Measurements from ENCODE around the gene CEP89. TPM values are rescaled to one million over a fixed set of nuclear protein-coding genes. Genes with fewer than 3 reads are reported as not detected.
"Not testable (repeated sequence)": the region's sequence is repeated elsewhere in the genome, so short reads cannot be mapped to it uniquely, and the experiment has no call there.

CEP89 gene
- 10 to 100 TPM in 1 of 6 donors, 1 to 10 TPM in 5; 5.7 to 11.0 (median 6.8) TPM for total RNA-seq
- 1 to 10 TPM; 6.7 to 8.2 TPM for polyA plus RNA-seq

GRCh38 chr19:32971715-32972540 lies at the start of gene CEP89, which contains the start of gene FAAP24:
CEP89 (minus strand) TSS chr19:32971958; CDS start chr19:32971874, 84 bp downstream.
FAAP24 (plus strand) TSS chr19:32972242; CDS start chr19:32973197, 955 bp downstream.
- no peaks in the 10 kb centered on the region for H3K36me3 ChIP-seq
- intact Hi-C loops (cut with DNase I): loop anchor here in 1 of 3 donors (10.0 kb wide), 1 partner anchor 133 kb away; no protein-coding TSS in a partner anchor
- peak; percentile 95 to 100 (median 98) for DNase-seq
- H3K4me1 ChIP-seq: peaks cover 0 to 12% (median 0%) of the 10 kb centered on the region in 3 donors
- WGBS, 2 donors: 0 to 1% methylated on average over 57 of the region's 57 CpGs
- peak within 1 kb of the TSS in 1 of 4 donors; percentile 40 for H3K27ac ChIP-seq
- ATAC-seq: peak; percentile 98 to 99 (median 98)
- no peaks in the 10 kb centered on the region for H3K9me3 ChIP-seq
- TF ChIP-seq, protein P1, sequence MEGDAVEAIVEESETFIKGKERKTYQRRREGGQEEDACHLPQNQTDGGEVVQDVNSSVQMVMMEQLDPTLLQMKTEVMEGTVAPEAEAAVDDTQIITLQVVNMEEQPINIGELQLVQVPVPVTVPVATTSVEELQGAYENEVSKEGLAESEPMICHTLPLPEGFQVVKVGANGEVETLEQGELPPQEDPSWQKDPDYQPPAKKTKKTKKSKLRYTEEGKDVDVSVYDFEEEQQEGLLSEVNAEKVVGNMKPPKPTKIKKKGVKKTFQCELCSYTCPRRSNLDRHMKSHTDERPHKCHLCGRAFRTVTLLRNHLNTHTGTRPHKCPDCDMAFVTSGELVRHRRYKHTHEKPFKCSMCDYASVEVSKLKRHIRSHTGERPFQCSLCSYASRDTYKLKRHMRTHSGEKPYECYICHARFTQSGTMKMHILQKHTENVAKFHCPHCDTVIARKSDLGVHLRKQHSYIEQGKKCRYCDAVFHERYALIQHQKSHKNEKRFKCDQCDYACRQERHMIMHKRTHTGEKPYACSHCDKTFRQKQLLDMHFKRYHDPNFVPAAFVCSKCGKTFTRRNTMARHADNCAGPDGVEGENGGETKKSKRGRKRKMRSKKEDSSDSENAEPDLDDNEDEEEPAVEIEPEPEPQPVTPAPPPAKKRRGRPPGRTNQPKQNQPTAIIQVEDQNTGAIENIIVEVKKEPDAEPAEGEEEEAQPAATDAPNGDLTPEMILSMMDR (IDR thresholded peaks at IDR 0.05): no peak
- no peaks in the 10 kb centered on the region for H3K27me3 ChIP-seq
- peak; percentile 95 for FAIRE-seq
- peak within 1 kb of the TSS; percentile 54 to 78 (median 64) for H3K4me3 ChIP-seq

DNA sequence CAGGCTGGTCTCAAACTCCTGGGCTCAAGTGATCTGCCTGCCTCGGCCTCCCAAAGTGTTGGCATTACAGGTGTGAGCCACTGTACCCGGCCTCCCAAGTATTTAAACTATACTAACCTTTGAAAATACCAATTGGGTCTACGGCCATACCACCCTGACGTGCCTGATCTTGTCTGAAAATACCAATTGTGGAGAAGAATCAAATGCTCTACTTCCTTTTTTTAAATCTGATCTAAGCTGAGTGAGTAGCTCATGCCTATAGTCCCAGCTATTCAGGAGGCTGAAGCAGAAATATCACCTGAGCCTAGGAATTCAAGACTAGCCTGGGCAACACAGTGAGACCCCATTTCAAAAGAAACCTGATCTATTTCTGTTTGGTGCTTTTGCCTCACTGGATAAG lies 39.1 kb upstream of the CEP89 start:
- H3K36me3 ChIP-seq; DNase-seq; H3K4me1 ChIP-seq; FAIRE-seq; ATAC-seq; intact Hi-C loops (cut with DNase I); H3K9me3 ChIP-seq; H3K4me3 ChIP-seq; H3K27me3 ChIP-seq; H3K27ac ChIP-seq: not testable (repeated sequence)
- WGBS, 2 donors: 93 to 97% methylated on average over 4 of the region's 4 CpGs

GRCh38 chr19:33008738-33009137 lies 37.0 kb upstream of the CEP89 start:
- FAIRE-seq: no peak
- H3K36me3 ChIP-seq: no peaks in the 10 kb centered on the region

DNA sequence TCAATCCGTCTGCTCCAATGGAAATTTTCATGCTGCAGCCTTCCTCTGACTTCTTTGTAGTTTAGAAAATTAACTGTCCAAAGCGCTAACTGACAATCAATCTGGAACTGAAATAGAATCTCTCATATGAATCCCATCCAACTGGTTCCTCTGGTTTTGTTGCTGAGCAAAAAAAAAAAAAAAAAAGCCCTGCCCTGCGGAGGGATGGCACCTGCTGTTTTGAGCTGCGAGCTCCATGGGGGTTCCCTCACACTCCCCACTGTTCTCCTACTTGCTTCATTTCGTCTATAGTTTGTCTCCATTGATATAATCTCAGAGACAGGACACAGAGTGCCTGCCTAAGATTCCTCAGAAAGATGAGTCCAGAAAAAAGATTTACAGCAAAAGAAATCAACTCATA lies 33.7 kb upstream of the CEP89 start:
- intact Hi-C loops (cut with DNase I): no loop called here
- peak in 3 of 4 donors; percentile 31 to 58 (median 50) for ATAC-seq
- Histone ChIP-seq H3K36me3 (peaks cover 0 to 11% (median 0%) of the 10 kb centered on the region in 3 donors), H3K27me3 (no peaks in the 10 kb centered on the region), H3K4me1 (peaks cover 0 to 4% (median 3%) of the 10 kb centered on the region in 3 donors), H3K9me3 (no peaks in the 10 kb centered on the region), H3K27ac (peak overlapping the region in 1 of 4 donors; percentile 13), H3K4me3 (no peak overlapping the region)
- 24 to 42% methylated on average over 5 of the region's 5 CpGs for WGBS, 2 donors
- no peak for FAIRE-seq
- no peak for DNase-seq
- TF ChIP-seq, protein P1 (IDR thresholded peaks at IDR 0.05): no peak

More at GRCh38 chr19:33008738-33009137, 37.0 kb upstream of the CEP89 start:
- WGBS, 2 donors: 95 to 98% methylated on average over 4 of the region's 4 CpGs
- TF ChIP-seq, protein P1 (IDR thresholded peaks at IDR 0.05): no peak
- DNase-seq (no peak), ATAC-seq (no peak)
- intact Hi-C loops (cut with DNase I): no loop called here
- no peak overlapping the region for H3K4me3 ChIP-seq
- H3K9me3 ChIP-seq: no peaks in the 10 kb centered on the region
- H3K27ac ChIP-seq: no peak overlapping the region
- H3K4me1 ChIP-seq: peaks cover 0 to 4% (median 0%) of the 10 kb centered on the region in 3 donors
- H3K27me3 ChIP-seq: no peaks in the 10 kb centered on the region

DNA sequence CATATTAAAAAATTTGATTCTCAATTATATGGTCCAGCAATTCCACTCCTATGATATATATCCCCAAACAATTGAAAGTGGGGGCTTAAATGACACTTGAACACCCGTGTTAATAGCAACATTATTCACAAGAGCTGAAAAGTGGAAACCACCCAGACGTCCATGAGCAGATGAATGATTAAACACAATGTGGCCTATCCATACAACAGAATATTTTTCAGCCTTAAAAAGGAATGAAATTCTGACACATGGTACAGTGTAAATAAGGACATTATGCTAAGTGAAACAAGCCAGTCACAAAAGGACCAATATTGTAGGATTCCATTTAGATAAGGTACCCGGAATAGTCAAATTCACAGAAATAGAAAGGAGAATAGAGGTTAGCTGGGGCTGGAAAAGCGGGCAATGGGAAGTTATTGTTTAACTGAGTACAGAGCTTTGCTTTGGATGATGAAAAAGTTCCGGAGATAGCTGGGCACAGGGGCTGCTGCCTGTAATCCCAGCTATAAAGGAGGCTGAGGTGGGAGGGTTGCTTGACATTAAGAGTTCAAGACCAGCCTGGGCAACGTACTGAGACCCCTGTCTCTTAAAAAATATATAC lies 31.8 kb upstream of the CEP89 start:
- Histone ChIP-seq H3K36me3 (peaks cover 0 to 11% (median 0%) of the 10 kb centered on the region in 3 donors), H3K27ac (peak overlapping the region in 2 of 4 donors; percentile 41 to 50)
- H3K27me3 ChIP-seq; DNase-seq; H3K4me1 ChIP-seq; FAIRE-seq; H3K9me3 ChIP-seq; intact Hi-C loops (cut with DNase I); H3K4me3 ChIP-seq: not testable (repeated sequence)
- WGBS, 2 donors: 57 to 67% methylated on average over 6 of the region's 6 CpGs
- ATAC-seq: peak; percentile 32 to 64 (median 52)

DNA sequence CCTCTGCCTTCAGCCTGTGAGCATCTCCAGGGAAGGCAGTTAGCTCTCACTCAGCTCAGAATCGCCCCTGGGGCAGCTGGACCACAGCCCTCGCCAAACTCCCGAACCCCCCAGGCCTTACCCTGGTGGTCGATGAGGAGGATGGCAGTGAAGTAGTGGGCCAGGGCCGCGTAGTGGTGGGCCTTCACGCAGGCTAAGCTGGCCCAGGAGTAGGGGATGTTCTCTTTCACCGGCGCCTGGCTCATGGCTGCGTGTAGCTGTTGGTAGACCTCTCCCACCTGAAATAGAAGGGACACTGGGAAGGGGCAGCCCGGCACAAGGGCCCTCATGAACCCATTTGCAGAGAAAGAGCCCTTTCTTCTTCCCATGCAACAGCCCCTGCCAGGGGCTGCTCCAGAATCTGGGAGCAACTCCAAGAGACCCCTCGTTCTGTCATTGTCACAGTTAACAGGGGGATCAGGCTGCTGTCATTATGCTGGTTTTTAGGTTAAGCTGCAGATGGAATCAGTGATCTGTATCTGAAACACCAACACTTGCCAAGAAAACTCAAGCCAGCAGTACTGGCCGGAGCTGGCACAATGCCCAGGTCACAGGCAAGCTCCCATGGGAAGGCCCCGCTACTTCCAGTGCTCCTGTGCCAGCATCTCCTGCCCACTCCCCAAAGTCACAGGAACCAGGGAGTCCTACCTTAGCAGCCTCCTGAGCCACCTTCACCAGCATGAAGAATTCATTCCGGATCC lies 30.5 kb upstream of the CEP89 start:
- Histone ChIP-seq H3K27ac (peak overlapping the region in 2 of 4 donors; percentile 15 to 22), H3K36me3 (peaks cover 0 to 11% (median 0%) of the 10 kb centered on the region in 3 donors)
- ATAC-seq (peak in 3 of 4 donors; percentile 46 to 68 (median 48)), DNase-seq (peak in 1 of 6 donors; percentile 46)
- H3K27me3 ChIP-seq; H3K4me3 ChIP-seq; intact Hi-C loops (cut with DNase I); H3K9me3 ChIP-seq; H3K4me1 ChIP-seq; FAIRE-seq: not testable (repeated sequence)
- 70 to 75% methylated on average over 15 of the region's 15 CpGs for WGBS, 2 donors
